ENCODE results near the gene NPEPL1.
"Not testable (repeated sequence)": the region's sequence is repeated elsewhere in the genome, so short reads cannot be mapped to it uniquely, and the experiment has no call there.

NPEPL1 gene

GRCh38 chr20:58714340-58714922 is 21.8 kb downstream of the NPEPL1 start:
- no peak for DNase-seq (ENCODE audit: low spot score)

GRCh38 chr20:58714923-58715351 is 22.3 kb downstream of the NPEPL1 start:
- no peak for DNase-seq (ENCODE audit: low spot score)

- DNase-seq (ENCODE audit: low spot score), result no peak
Observed at GRCh38 chr20:58715391-58715800, 22.8 kb downstream of the NPEPL1 start.

GRCh38 chr20:58715801-58716475 is 23.3 kb downstream of the NPEPL1 start:
- DNase-seq (ENCODE audit: low spot score), result no peak

- DNase-seq (ENCODE audit: low spot score), result no peak
Observed at GRCh38 chr20:58716476-58717277, 24.1 kb downstream of the NPEPL1 start.

- no peak for DNase-seq (ENCODE audit: low spot score)
Observed at GRCh38 chr20:58717278-58718091, 24.9 kb downstream of the NPEPL1 start.

GRCh38 chr20:58718121-58718563 is 25.5 kb downstream of the NPEPL1 start:
- DNase-seq (ENCODE audit: low spot score), result no peak

- no peak for DNase-seq (ENCODE audit: low spot score)
Observed at GRCh38 chr20:58718729-58719128, 26.1 kb downstream of the NPEPL1 start.

- DNase-seq (ENCODE audit: low spot score), result no peak
Observed at GRCh38 chr20:58719258-58719657, 26.7 kb downstream of the NPEPL1 start.

GRCh38 chr20:58719971-58720371 is 27.4 kb downstream of the NPEPL1 start:
- no peak for DNase-seq (ENCODE audit: low spot score)

GRCh38 chr20:58720890-58721289 is 28.3 kb downstream of the NPEPL1 start:
- DNase-seq (ENCODE audit: low spot score), result no peak

- no peak for DNase-seq (ENCODE audit: low spot score)
Observed at GRCh38 chr20:58721951-58722778, 29.6 kb downstream of the NPEPL1 start.

- no peak for DNase-seq (ENCODE audit: low spot score)
Observed at GRCh38 chr20:58722877-58723627, 30.5 kb downstream of the NPEPL1 start.

GRCh38 chr20:58723628-58723984 is 31.0 kb downstream of the NPEPL1 start:
- DNase-seq (ENCODE audit: low spot score), result no peak

GRCh38 chr20:58726156-58726555 is 33.6 kb downstream of the NPEPL1 start:
- not testable (repeated sequence) for DNase-seq (ENCODE audit: low spot score)

- no peak for DNase-seq (ENCODE audit: low spot score)
Observed at GRCh38 chr20:58731192-58731591, 38.6 kb downstream of the NPEPL1 start.

- DNase-seq (ENCODE audit: low spot score), result no peak
Observed at GRCh38 chr20:58737198-58737597, 44.6 kb downstream of the NPEPL1 start.

GRCh38 chr20:58740356-58741308 is 48.0 kb downstream of the NPEPL1 start:
- DNase-seq (ENCODE audit: low spot score), result no peak

- DNase-seq (ENCODE audit: low spot score), result no peak
Observed at GRCh38 chr20:58741384-58741783, 48.8 kb downstream of the NPEPL1 start.
